Smooth muscle cell (in vitro differentiated cells): ENCODE data around the gene TOPBP1. TPM values are rescaled to one million over a fixed set of nuclear protein-coding genes. Genes with fewer than 3 reads are reported as not detected.

ENCODE experiments used
- DNase-seq: peaks from one replicate; lab custom pipeline; 2025; ENCODE audit not compliant: unreplicated experiment; lab: John Stamatoyannopoulos, UW
- H2AFZ ChIP-seq: fragments of 200-600 bp; sonication (generic); 2 replicates; pipeline ENCODE4 v1.6.0; 2016; ENCODE audit warnings: antibody characterized with exemption, low read depth, mild to moderate bottlenecking
- H3F3A ChIP-seq: fragments of 200-600 bp; sonication (generic); 2 replicates; pipeline ENCODE4 v1.6.0; 2017; ENCODE audit warnings: antibody characterized with exemption, low read depth
- H3K27ac ChIP-seq: fragments of 200-600 bp; sonication (generic); 2 replicates; pipeline ENCODE4 v1.5.1; 2016; ENCODE audit warnings: low read depth, mild to moderate bottlenecking
- H3K27me3 ChIP-seq: fragments of 200-600 bp; sonication (generic); 2 replicates; pipeline ENCODE4 v1.6.1; 2016; ENCODE audit warnings: low read depth, mild to moderate bottlenecking
- H3K36me3 ChIP-seq: fragments of 200-600 bp; sonication (generic); 2 replicates; pipeline ENCODE4 v1.5.1; 2016; ENCODE audit warnings: low read depth
- H3K4me1 ChIP-seq: fragments of 200-600 bp; sonication (generic); 2 replicates; pipeline ENCODE4 v1.5.1; 2016; ENCODE audit warnings: low read depth
- H3K4me2 ChIP-seq: fragments of 200-600 bp; sonication (generic); 2 replicates; pipeline ENCODE4 v1.6.0; 2016; ENCODE audit warnings: mild to moderate bottlenecking
- H3K4me3 ChIP-seq: fragments of 200-600 bp; sonication (generic); 2 replicates; pipeline ENCODE4 v1.5.1; 2016; ENCODE audit warnings: mild to moderate bottlenecking
- H3K79me2 ChIP-seq: fragments of 200-600 bp; sonication (generic); 2 replicates; pipeline ENCODE4 v1.6.0; 2016; ENCODE audit warnings: low read depth, mild to moderate bottlenecking
- H3K9ac ChIP-seq: fragments of 200-600 bp; sonication (generic); 2 replicates; pipeline ENCODE4 v1.6.0; 2016; ENCODE audit warnings: low read depth
- H3K9me3 ChIP-seq: fragments of 200-600 bp; sonication (generic); replicated peaks from 2 replicates; pipeline ENCODE4 v1.5.1; 2016; ENCODE audit warnings: low read depth
- H4K20me1 ChIP-seq: fragments of 200-600 bp; sonication (generic); 2 replicates; pipeline ENCODE4 v1.6.0; 2016; ENCODE audit warnings: low read depth
- CTCF ChIP-seq: fragments of 200-600 bp; sonication (generic); IDR thresholded peaks from 2 replicates; pipeline ENCODE4 v1.5.1; 2017; ENCODE audit warnings: borderline replicate concordance, mild to moderate bottlenecking, antibody characterized with exemption; ENCODE audit not compliant: insufficient read depth, poor library complexity, severe bottlenecking
- WGBS: methylation state at CpG from one replicate; pipeline ENCODE4 v1.1.7; 2016; ENCODE audit warnings: low lambda C conversion rate; 5-methylcytosine and 5-hydroxymethylcytosine counted together
- polyA plus RNA-seq: library from polyadenylated mRNA; unstranded; fragments of >200 nt; fragmentation: Nextera tagmentation; extraction: Ambion mirVana; gene quantifications from 2 replicates; pipeline ENCODE4 v1.2.1, GENCODE V29; 2016
- total RNA-seq: library from RNA; depleted of rRNA; stranded (reverse); fragments of >200 nt; gene quantifications from 2 replicates; pipeline ENCODE4 v1.2.3, GENCODE V29; 2014

The TOPBP1 gene
- total and polyA plus RNA-seq, 2 experiments from 2014 or later: 8.3 to 27.5 TPM

- Histone ChIP-seq H3F3A (peaks cover 6% of the 10 kb centered on the region), H3K27me3 (no peaks in the 10 kb centered on the region), H3K4me1 (peaks cover 26% of the 10 kb centered on the region), H3K4me3 (peak overlapping the region; percentile 42), H3K9me3 (no peaks in the 10 kb centered on the region), H3K27ac (peak overlapping the region; percentile 91), H4K20me1 (peaks cover 31% of the 10 kb centered on the region), H3K9ac (peak overlapping the region; percentile 49), H3K4me2 (peak overlapping the region; percentile 78), H2AFZ (peak overlapping the region; percentile 65), H3K36me3 (no peaks in the 10 kb centered on the region), H3K79me2 (peaks cover 31% of the 10 kb centered on the region)
- DNase-seq: no peak
- 78% methylated on average over 19 of the region's 19 CpGs for WGBS
- no peak for TF ChIP-seq CTCF
Observed at GRCh38 chr3:133572158-133573053, 89.3 kb downstream of the TOPBP1 start.

DNA sequence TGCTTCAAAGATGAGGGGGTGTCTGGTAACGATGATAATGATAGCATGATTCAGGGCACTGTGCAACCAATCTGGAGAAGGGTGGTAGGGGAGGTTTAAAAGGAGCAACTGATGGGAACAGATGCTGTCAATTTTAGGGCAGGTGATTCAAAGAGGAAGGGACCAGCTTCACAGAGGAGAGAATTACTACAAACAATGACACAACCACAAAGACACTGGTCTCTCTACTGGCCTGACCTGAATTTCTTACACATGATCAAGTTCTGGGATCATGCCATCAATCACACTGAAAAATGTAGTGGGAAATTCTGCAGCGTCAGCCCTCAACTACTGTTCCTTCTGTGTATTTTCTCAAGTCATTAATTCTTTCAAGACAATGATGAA lies 90.8 kb downstream of the TOPBP1 start:
- H3K9me3 ChIP-seq: no peaks in the 10 kb centered on the region
- DNase-seq: no peak
- no peak overlapping the region for H3K9ac ChIP-seq
- no peak for TF ChIP-seq CTCF
- WGBS: 69% methylated on average over 2 of the region's 2 CpGs
- peaks cover 16% of the 10 kb centered on the region for H4K20me1 ChIP-seq
- H2AFZ ChIP-seq: no peak overlapping the region
- no peaks in the 10 kb centered on the region for H3K27me3 ChIP-seq
- H3K79me2 ChIP-seq: peaks cover 17% of the 10 kb centered on the region
- H3K27ac ChIP-seq: peak overlapping the region; percentile 83
- H3K4me3 ChIP-seq: no peak overlapping the region
- H3K4me2 ChIP-seq: no peak overlapping the region
- H3F3A ChIP-seq: peaks cover 6% of the 10 kb centered on the region
- no peaks in the 10 kb centered on the region for H3K36me3 ChIP-seq
- peaks cover 19% of the 10 kb centered on the region for H3K4me1 ChIP-seq

DNA sequence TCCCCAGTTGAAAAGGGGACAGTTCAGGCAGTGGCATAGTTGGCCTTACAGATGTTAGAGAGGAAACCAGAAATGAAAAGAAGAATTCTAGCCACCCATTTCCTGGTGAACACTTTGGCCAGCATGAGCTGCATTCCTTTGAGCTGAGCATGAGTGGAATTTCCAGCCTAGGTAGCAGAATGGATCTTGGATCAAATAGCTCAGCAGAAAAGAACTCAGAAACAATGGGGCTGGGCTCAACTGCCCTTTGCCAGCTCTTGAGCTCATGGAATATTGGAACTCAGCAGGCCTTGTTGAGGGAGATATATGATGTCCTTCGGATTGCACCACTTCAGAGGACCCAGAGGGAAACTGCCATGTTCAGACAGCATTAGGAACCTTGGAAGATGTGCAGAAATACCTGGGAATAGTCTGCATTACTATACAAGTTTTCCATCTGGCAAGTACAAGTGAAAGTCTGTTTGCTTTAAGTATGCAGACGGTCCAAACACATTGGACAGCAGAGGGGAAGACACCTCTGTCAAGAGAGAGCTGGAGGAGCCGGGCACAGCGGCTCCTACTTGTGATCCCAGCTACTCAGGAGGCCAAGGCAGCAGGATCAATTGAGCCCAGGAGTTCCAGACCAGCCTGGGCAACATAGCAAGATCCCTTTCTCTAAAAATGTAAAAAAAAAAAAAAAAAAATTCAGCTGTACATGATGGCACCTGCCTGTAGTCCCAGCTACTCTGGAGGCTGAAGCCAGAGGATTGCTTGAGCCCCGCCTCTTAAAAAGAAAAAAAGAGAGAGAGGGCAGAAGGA lies 91.4 kb downstream of the TOPBP1 start:
- H3F3A ChIP-seq: peaks cover 6% of the 10 kb centered on the region
- peaks cover 11% of the 10 kb centered on the region for H3K79me2 ChIP-seq
- WGBS: 91% methylated on average over 5 of the region's 5 CpGs
- H3K9me3 ChIP-seq: no peaks in the 10 kb centered on the region
- peaks cover 13% of the 10 kb centered on the region for H3K4me1 ChIP-seq
- no peak for DNase-seq
- no peak overlapping the region for H2AFZ ChIP-seq
- H3K36me3 ChIP-seq: no peaks in the 10 kb centered on the region
- H4K20me1 ChIP-seq: peaks cover 10% of the 10 kb centered on the region
- peak overlapping the region; percentile 15 for H3K4me2 ChIP-seq
- no peak for TF ChIP-seq CTCF
- H3K9ac ChIP-seq: no peak overlapping the region
- no peaks in the 10 kb centered on the region for H3K27me3 ChIP-seq
- H3K4me3 ChIP-seq: no peak overlapping the region
- peak overlapping the region; percentile 83 for H3K27ac ChIP-seq
